SK-N-SH (cell line): Measurements from ENCODE around the gene FCHO1. TPM values are rescaled to one million over a fixed set of nuclear protein-coding genes. Genes with fewer than 3 reads are reported as not detected.

ENCODE experiments used
- CTCF ChIA-PET: fragments of 300-600, 350-600 bp; formaldehyde crosslinking; extraction: SDS; loops from one replicate; lab custom pipeline; 2021; lab: Yijun Ruan, JAX
- POLR2A ChIA-PET: fragments of 350-600 bp; sonication (Branson Sonifier 250); formaldehyde crosslinking; extraction: SDS; loops from one replicate; lab custom pipeline; 2020; ENCODE audit warnings: antibody characterized with exemption, inconsistent platforms; lab: Yijun Ruan, JAX
- DNase-seq: peaks from one replicate; pipeline ENCODE4 v3.0.0; 2012
- H2AFZ ChIP-seq: fragments of 200-600 bp; sonication (generic); 2 replicates; pipeline ENCODE4 v1.8.1; 2016; ENCODE audit warnings: antibody characterized with exemption, mild to moderate bottlenecking, low read depth
- H3F3A ChIP-seq: fragments of 200-600 bp; sonication (generic); replicated peaks from 2 replicates; pipeline ENCODE3; 2016; ENCODE audit warnings: antibody characterized with exemption, mild to moderate bottlenecking; ENCODE audit not compliant: insufficient read depth
- H3K27ac ChIP-seq, 2 experiments: fragments of 200-500 bp in 1 of 2; fragments of 200-600 bp in 1 of 2; sonication (Bioruptor generic) in 1 of 2; sonication (generic), shearing (Covaris generic) in 1 of 2; 2 replicates each; pipeline versions ENCODE4 v1.5.1 to v1.6.1; 2014 to 2016; ENCODE audit warnings: low read depth in 2 of 2, inconsistent platforms in 1 of 2, low read length in 1 of 2, mild to moderate bottlenecking in 1 of 2, mixed read lengths in 1 of 2
- H3K27me3 ChIP-seq: fragments of 200-600 bp; sonication (generic), shearing (Covaris generic); 2 replicates; pipeline ENCODE4 v1.6.1; 2016; ENCODE audit warnings: mixed run types; ENCODE audit not compliant: insufficient read depth
- H3K36me3 ChIP-seq, 2 experiments: fragments of 200-500 bp in 1 of 2; fragments of 200-600 bp in 1 of 2; sonication (Bioruptor generic) in 1 of 2; sonication (generic) in 1 of 2; replicated peaks in 1 of 2; 2 replicates each; pipeline versions ENCODE3 to v1.5.1; 2014 to 2016; ENCODE audit warnings: low read length in 1 of 2, mild to moderate bottlenecking in 1 of 2; ENCODE audit not compliant: insufficient read depth in 2 of 2, control insufficient read depth in 1 of 2
- H3K4me1 ChIP-seq, 2 experiments: fragments of 200-500 bp in 1 of 2; fragments of 200-600 bp in 1 of 2; sonication (Bioruptor generic) in 1 of 2; sonication (generic), shearing (Covaris generic) in 1 of 2; 2 replicates each; pipeline versions ENCODE4 v1.5.1 to v1.6.1; 2014 to 2016; ENCODE audit warnings: low read depth in 1 of 2, low read length in 1 of 2, mixed run types in 1 of 2; ENCODE audit not compliant: insufficient read depth in 2 of 2, control insufficient read depth in 1 of 2
- H3K4me2 ChIP-seq: fragments of 200-600 bp; sonication (generic), shearing (Covaris generic); 2 replicates; pipeline ENCODE4 v1.6.1; 2017; ENCODE audit warnings: mixed run types
- H3K4me3 ChIP-seq, 2 experiments: fragments of 200-500 bp in 1 of 2; fragments of 200-600 bp in 1 of 2; sonication (Bioruptor generic) in 1 of 2; sonication (generic), shearing (Covaris generic) in 1 of 2; 2 replicates each; pipeline versions ENCODE4 v1.5.1 to v1.8.1; 2014 to 2016; ENCODE audit warnings: low read depth in 2 of 2, inconsistent platforms in 1 of 2, low read length in 1 of 2, mild to moderate bottlenecking in 1 of 2, mixed read lengths in 1 of 2, moderate library complexity in 1 of 2
- H3K79me2 ChIP-seq: fragments of 200-600 bp; sonication (generic); 2 replicates; pipeline ENCODE4 v1.8.1; 2017; ENCODE audit warnings: mild to moderate bottlenecking; ENCODE audit not compliant: insufficient read depth
- H3K9ac ChIP-seq: fragments of 200-600 bp; sonication (generic); 2 replicates; pipeline ENCODE4 v1.6.1; 2017; ENCODE audit warnings: mixed run types
- H3K9me2 ChIP-seq: fragments of 200-600 bp; sonication (generic); 2 replicates; pipeline ENCODE4 v1.6.1; 2017; ENCODE audit warnings: mixed run types
- H3K9me3 ChIP-seq: fragments of 200-600 bp; sonication (generic); 2 replicates; pipeline ENCODE4 v1.6.1; 2017; ENCODE audit warnings: mixed run types, mild to moderate bottlenecking, moderate library complexity
- H4K20me1 ChIP-seq: fragments of 200-600 bp; sonication (generic); 2 replicates; pipeline ENCODE4 v1.6.1; 2017; ENCODE audit warnings: mild to moderate bottlenecking, mixed run types; ENCODE audit not compliant: insufficient read depth
- CTCF ChIP-seq: fragments of 200-600 bp; sonication (generic); IDR thresholded peaks from 2 replicates; pipeline ENCODE4 v1.6.1; 2017; ENCODE audit warnings: antibody characterized with exemption, mild to moderate bottlenecking, moderate library complexity
- ELF1 ChIP-seq: IDR thresholded peaks from 2 replicates; pipeline ENCODE4 v1.4.0; 2012
- EZH2phosphoT487 ChIP-seq: fragments of 200-600 bp; sonication (generic); IDR thresholded peaks from 2 replicates; pipeline ENCODE4 v1.6.1; 2017; ENCODE audit warnings: low read depth, mixed run types, mild to moderate bottlenecking, antibody characterized with exemption, moderate library complexity, borderline replicate concordance
- MAX ChIP-seq: IDR thresholded peaks from 2 replicates; pipeline ENCODE4 v1.4.0; 2012; ENCODE audit warnings: low read depth
- MEF2A ChIP-seq: IDR thresholded peaks from 2 replicates; pipeline ENCODE4 v1.4.0; 2012; ENCODE audit warnings: low read depth, borderline replicate concordance
- MXI1 ChIP-seq: IDR thresholded peaks from 2 replicates; pipeline ENCODE4 v1.6.1; 2012; ENCODE audit warnings: mild to moderate bottlenecking, low read depth, low read length, improper control_type of control experiment
- NFIC ChIP-seq: IDR thresholded peaks from 2 replicates; pipeline ENCODE4 v1.4.0; 2012; ENCODE audit warnings: borderline replicate concordance
- NRF1 ChIP-seq: IDR thresholded peaks from 2 replicates; pipeline ENCODE4 v1.6.1; 2012; ENCODE audit warnings: low read depth, mild to moderate bottlenecking, low read length
- POLR2AphosphoS5 ChIP-seq: IDR thresholded peaks from 2 replicates; pipeline ENCODE4 v1.6.1; 2012; ENCODE audit warnings: low read depth, low read length
- RAD21 ChIP-seq: IDR thresholded peaks from 2 replicates; pipeline ENCODE4 v1.6.1; 2012; ENCODE audit warnings: mild to moderate bottlenecking, low read length
- RCOR1 ChIP-seq: fragments of 150-350 bp; IDR thresholded peaks from 2 replicates; pipeline ENCODE4 v1.6.1; 2017; ENCODE audit warnings: antibody characterized with exemption, low read length
- RXRA ChIP-seq: IDR thresholded peaks from 2 replicates; pipeline ENCODE4 v1.4.0; 2012; ENCODE audit warnings: low read depth, mild to moderate bottlenecking, borderline replicate concordance
- SMC3 ChIP-seq: IDR thresholded peaks from 2 replicates; pipeline ENCODE4 v1.6.1; 2012; ENCODE audit warnings: low read depth, low read length, improper control_type of control experiment
- TCF12 ChIP-seq: IDR thresholded peaks from 2 replicates; pipeline ENCODE4 v1.4.0; 2012
- TEAD4 ChIP-seq: IDR thresholded peaks from 2 replicates; pipeline ENCODE4 v1.4.0; 2012; ENCODE audit warnings: mild to moderate bottlenecking, borderline replicate concordance; ENCODE audit not compliant: insufficient read depth
- YY1 ChIP-seq: IDR thresholded peaks from 2 replicates; pipeline ENCODE4 v1.4.0; 2012; ENCODE audit warnings: low read depth, mild to moderate bottlenecking
- ZBTB33 ChIP-seq: IDR thresholded peaks from 2 replicates; pipeline ENCODE4 v1.4.0; 2012; ENCODE audit warnings: low read depth, borderline replicate concordance
- WGBS: methylation state at CpG from one replicate; pipeline ENCODE4 v1.1.6; 2017; ENCODE audit warnings: low lambda C conversion rate; 5-methylcytosine and 5-hydroxymethylcytosine counted together
- polyA plus RNA-seq, 3 experiments: library from polyadenylated mRNA; depleted of rRNA; stranded (reverse); fragments of >200 nt; gene quantifications; 2 replicates each; pipeline ENCODE4 v1.2.3, GENCODE V29; 2012

Gene FCHO1
- polyA plus RNA-seq, 1 of the 3 experiments (the other 2 are of a cell fraction): 0.71 TPM

- TF ChIP-seq ELF1 (no peak), TEAD4 (no peak), RCOR1 (no peak), RXRA (no peak), CTCF (peak; percentile 78), SMC3 (peak; percentile 77), POLR2AphosphoS5 (no peak), NRF1 (no peak), NFIC (no peak), MXI1 (no peak), YY1 (no peak), RAD21 (peak; percentile 71), EZH2phosphoT487 (no peak), ZBTB33 (no peak), MAX (no peak), TCF12 (no peak), MEF2A (no peak)
- TF ChIP-seq, all 33 proteins: peak for 3
- Histone ChIP-seq H4K20me1 (no peaks in the 10 kb centered on the region), H3K4me3 (no peak overlapping the region), H3K4me2 (no peak overlapping the region), H3K79me2 (no peaks in the 10 kb centered on the region), H2AFZ (no peak overlapping the region), H3K9me3 (no peaks in the 10 kb centered on the region), H3K27ac (no peak overlapping the region), H3K27me3 (no peaks in the 10 kb centered on the region), H3K9ac (no peak overlapping the region), H3K9me2 (no peaks in the 10 kb centered on the region), H3K36me3 (no peaks in the 10 kb centered on the region), H3F3A (no peaks in the 10 kb centered on the region), H3K4me1 (no peaks in the 10 kb centered on the region; a peak in 1 of 4 replicates)
- ChIA-PET POLR2A (no interaction called here), CTCF (interaction anchor here (0.6 to 5.1 kb wide), 21 partner anchors 7 to 235 kb away, joined by 3 to 46 read pairs (median 4); partner anchors contain the start of genes B3GNT3, MAP1S, RPL18A and UNC13A)
- peak; percentile 80 for DNase-seq
- WGBS: 74% methylated on average over 11 of the region's 11 CpGs
These were observed 47.3 kb upstream of the FCHO1 start for GRCh38 chr19:17703824-17704463.
